Stimulated activated CD8-positive, alpha-beta memory T cell treated with anti-CD3 and anti-CD28 coated beads, Interleukin-4, amount 100 ng/mL, for 1 hour (primary cell): ENCODE results near the gene TKT.

Experiments used
- DNase-seq, 2 donors: peaks; one replicate each; pipeline ENCODE4 v3.0.0-alpha.2; 2020; ENCODE audit warnings: low read depth in 2 of 2, low spot score in 1 of 2

The TKT gene

DNA sequence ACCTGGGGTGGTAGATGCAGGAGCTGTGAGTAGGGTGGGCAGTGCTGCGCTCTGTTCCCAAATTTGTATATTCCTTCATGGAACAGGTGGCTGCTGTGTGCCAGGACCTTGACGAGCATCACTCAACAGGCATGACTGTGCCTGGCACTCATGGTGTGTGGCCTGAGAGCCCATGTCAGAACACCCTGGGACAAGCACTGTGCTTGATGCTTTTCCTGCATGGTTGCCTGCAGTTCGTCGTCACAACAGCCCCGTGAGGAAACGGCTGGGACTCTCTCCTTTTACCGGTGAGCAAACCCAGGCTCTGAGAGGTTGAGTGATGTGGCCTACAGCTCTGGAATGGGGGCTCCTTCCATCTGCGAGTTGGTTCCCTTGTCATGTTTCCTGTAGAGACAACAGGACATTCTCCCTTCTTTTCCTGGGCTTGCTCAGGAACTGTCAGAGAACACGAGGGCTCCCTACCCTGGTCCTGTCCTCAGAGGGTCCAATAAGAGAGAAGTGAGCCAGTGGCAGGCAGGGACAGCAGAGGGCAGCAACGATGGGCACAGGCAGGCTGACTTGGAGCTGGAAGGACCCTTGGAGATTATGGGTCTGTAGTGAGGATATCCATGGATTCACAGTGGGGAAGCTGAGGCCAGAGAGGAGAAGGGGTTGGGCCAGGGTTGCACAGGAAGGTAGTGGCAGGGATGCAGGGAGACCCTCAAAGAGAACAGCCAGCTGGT is 57.4 kb downstream of the TKT start:
- no peak for DNase-seq

DNA sequence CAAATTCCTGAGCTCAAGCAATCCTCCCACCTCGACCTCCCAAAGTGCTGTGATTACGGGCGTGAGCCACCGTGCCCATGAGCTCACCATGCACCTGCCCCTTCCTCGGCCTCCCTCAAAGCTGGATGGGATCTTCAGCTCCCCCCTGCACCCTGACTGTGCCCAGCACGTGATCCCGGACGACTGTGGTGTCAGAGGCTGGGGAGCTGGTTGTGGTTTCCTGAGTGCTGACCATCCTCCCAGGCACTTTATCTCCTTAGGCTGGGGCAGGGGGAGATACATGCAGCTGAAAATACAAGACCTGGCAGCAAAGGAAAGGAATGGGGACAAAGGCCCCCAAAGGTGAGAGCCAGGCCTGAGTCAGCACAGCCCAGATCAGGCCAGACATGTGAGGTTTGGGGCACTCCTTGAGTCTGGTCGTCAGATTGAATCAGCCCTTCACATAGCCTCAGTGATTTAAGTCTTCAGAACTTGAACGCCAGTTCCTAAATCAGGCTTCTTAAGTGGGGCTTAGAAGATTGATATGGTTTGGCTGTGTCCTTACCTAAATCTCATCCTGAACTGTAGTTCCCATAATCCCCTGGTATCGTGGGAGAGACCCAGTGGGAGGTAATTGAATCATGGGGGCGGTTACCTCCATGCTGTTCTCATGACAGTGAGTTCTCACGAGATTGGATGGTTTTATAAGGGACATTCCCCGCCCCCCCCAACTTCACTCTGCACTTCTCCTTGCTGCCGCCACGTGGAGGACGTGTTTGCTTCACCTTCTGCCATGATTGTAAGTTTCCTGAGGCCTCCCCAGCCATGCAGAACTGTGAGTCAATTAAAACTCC is 59.0 kb downstream of the TKT start:
- no peak for DNase-seq

DNA sequence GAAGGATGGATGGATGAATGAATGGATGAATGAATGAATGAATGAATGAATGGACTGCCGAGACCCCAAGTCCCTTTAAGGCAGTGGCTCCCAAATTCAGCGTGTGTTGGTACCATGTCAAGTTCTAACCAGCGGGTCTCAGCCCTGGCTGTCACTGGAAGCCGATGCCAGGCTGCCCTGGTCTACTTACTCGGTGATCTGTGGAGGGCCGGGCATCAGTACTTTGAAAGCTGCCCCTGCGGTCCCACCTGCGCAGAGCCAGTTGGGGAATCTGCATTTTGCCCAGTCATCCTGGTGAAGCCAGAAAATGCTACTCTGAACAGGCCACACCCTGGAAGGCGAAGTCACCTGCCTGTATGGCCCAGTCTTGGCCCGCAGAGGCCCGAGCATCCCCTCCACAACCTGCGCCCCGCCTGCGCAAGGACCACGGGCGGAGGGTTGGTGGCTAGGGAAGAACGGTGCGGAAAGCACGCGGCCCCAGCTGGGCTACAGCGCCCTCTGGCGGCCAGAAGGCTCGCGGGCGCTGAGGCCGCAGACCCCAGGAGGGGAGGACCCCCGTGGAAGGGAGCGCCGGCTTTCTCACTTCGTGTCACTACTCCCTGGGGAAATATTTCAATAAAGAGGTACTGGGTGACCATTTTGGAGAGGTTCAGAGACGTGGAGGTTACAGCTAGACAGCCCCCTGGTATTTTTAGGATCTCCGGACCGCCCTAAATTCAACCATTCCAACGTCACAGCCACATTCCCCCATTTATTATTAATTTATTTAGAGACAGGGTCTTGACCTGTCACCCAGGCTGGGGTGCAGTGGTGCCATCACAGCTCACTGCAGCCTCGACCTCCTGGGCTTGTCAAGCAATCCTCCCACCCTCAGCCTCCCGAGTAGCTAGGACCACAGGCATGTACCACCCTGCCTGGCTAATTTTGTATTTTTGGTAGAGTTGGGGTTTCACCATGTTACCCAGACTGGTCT is 59.9 kb downstream of the TKT start:
- peak; percentile 10 to 13 for DNase-seq

DNA sequence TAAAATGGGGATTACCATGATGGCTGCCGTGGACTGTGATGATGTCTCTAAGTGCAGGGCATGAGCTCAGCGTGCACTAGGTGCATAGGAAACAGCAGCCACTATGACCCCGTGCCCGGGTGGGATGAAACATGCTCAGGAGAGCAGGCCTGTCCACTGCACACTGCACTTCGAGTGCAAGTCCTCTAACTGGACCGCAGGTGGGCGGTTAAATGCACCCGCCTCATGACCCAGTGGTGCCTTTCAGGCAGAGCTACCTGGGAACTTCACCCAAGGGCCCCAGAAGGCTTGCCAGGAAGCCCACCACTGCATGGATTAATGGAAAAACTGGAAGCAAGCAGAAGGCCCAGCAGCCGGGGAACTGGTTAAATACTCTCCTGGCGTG is 60.8 kb downstream of the TKT start:
- no peak for DNase-seq

DNA sequence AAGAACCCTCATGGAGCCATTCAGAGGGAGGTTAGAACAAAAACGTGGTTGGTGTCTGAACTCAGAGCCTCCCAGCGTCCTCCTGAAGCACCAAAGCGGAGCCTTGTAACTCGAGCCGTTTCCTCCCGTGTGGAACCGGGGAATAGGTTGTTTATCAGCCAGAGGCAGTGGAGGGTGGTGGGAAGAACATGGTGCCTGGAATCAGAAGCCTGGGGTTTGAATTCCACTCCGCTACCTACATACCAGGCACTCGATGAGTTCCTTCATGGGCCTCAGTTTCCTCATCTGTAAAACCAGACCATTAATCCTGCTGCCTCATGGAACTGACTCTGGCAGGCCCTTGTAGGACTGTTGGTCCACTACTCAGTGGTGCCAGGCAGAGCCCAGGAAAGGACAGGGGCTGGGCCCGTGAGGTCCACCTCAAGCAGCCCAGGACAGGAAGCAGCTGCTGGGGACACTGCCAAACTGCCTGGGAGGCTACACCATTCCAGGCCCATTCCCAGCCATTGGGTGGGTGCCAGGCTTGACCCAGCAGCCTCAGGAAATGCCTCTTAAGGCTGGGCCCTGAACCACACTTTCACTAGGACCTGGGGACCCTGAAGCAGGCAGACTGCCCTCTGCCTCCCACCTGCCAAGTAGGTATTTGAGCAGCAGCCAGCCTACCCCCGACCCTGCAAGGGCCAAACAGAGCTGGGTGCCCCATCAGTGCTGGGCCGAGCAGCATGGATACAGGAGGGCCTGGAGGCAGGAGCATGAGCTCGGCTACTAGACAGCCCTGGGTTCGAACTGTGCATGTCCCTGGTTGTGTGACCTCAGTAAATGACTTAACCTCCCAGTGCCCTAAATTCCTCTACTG is 61.4 kb downstream of the TKT start:
- no peak for DNase-seq

DNA sequence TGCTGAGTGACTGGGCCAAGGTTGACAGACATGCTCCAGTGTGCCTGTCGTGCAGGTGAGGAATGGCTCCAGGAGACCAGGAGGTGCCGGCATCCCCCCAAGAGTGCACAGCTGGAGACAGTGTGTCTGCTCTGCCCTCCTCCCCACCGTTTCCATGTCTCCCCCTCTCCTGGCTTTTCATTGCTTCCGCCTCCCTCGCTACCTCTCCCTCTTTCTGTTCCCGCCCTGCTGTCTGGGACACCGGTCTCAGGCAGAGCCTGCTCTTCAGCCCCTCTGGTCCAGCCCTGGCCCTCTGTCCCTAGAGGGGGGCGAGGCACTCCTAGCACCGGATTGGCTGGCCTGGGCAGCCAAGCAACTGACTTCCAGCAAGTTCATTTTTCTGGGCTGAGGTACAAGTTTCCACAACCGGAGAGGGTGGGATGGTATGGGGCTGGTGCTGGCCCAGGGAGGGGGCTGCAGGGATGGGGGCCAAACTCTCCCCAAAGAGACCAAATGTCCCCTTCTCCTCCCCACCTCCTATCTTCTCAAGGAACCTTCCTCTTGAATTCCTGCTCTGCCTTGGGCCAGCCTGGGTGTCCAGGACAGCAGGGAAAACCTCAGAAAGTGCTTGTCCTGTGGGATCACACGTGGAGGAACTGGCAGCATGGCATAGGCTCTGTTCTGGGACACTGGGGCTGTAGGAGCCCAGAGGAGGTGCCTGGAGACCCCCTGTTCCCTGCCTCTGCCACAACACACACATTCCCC is 62.2 kb downstream of the TKT start:
- DNase-seq, result no peak

DNA sequence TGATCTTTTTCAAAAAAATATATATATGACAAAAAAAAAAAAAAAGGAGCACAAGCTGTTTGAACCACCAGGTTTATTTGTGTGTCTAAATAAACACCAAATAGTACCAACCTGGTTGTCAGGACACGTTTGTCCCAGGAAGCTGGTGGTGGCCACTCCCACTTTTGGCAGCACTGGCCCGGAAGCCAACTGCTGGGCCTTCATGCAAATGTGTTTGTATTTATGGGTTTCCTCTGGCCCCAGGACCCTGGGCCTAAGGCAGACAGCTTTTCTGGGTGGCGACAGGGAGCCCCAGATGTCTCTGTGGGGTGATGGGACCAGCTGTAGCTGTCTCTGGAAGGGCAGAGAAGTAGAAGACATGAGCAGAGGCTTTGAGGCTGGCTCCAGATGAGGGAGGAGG is 63.2 kb downstream of the TKT start:
- DNase-seq, result no peak

DNA sequence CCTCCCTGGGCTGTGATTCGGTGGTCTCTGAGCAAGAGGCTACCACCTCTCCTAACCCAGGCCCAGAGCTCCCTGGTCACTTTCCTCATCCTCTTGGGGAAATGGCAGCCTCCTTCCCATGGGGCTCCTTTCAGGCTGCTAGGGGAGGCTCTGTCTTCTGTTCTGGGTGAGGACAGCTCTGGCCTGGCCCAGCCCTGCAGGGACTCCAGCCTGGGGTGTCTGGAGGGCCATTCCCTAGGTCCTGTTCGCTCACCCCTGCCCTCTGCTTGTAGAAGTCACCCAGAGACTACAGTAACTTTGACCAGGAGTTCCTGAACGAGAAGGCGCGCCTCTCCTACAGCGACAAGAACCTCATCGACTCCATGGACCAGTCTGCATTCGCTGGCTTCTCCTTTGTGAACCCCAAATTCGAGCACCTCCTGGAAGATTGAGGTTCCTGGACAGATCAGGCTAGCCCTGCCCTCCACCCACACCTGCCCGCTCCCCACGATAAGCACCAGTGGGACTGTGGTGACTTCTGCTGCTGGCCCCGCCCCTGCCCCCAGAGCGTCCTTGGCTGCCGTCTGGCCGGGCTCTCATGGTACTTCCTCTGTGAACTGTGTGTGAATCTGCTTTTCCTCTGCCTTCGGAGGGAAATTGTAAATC is 63.9 kb downstream of the TKT start:
- no peak for DNase-seq

DNA sequence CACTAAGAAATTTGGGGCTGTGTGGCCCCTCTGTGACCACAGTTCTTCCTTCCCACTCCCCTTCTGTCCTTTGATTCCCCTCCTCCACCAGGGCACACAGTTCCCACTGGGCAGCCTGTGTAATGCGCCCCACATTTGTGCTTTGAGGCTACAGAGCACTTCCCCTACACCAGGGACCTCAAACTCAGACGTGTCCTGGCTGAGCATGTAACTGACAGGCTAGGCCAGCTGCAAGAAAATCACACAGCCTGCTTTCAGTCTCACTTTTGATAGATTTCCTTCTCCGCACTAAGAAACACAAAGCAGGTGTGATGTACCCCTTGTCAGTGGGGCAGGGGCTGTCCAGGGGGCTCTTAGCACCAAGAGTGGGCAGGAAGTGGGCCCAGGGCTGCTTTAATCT is 65.2 kb downstream of the TKT start:
- no peak for DNase-seq

DNA sequence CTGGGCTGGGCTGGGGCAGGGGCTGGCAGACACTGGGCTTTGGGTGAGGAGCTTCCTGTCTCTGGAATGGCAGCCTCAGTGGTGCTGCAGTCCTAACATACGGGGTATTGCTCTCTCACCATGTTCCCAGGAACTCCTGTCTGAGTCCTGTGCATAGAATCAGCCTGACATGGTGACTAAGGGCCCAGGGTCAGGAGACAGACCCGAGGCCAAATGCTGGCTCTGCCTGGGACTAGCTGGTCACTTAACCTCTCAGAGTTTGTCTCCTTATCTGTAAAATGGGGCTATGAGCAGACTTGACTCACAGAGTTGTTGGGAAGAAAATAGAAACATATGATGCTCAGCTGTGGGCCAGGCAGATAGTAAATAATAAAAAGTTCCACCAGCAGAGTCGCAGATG is 66.5 kb downstream of the TKT start:
- no peak for DNase-seq

DNA sequence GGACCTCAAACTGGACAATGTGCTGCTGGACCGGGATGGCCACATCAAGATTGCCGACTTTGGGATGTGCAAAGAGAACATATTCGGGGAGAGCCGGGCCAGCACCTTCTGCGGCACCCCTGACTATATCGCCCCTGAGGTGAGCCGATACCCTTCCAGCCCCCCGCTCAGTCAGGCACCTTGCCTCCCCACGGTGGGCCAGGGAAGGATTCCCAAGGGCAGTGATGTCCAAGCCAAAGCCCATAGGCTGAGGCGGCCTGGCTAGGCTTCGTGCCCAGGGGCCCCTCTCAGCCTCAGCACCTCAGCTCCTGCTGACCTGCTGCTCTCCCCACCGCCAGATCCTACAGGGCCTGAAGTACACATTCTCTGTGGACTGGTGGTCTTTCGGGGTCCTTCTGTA is 67.1 kb downstream of the TKT start:
- no peak for DNase-seq

DNA sequence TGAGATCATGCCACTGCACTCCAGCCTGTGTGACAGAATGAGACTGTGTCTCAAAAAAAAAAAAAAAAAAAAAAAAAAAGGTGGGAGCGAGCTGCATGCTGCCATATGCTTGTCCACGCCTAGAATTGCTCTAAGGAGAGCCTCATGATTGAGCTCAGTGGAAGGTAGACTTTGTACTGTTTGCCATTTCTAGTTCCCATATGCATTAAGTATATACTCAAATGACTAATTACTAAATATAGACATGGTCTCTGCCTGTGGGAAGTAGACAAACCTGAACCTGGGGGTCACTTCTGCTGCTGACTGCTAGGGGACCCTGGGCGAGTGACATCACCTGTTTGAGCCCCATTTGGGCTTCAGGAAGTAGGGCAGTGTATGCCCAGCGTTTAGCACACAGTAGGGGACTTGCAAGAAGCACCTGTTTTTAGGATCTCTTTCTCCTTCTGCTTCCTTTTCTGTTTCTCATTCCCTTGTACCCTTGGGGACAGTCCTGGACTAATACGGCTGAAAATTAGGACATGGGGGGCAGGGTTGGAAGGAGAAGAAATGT is 67.6 kb downstream of the TKT start:
- DNase-seq, result no peak

DNA sequence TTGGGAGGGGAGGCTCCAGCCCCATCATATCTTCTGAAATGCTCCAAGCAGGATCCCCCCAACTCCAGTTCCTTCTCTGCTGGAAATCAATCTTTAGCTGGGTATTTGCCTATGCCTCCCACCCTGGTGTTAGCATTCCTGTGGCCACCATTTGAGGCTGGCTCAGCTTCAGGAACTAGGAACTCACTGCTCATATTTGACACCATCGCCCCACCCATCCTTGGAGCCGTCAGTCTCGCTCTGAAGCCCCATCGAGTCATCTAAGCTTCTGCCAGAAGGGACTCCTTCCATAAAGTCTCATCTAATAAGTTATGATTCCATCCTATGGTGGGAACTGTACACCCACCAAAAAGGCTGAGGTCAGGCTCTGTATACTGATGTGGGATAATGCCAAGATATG is 68.4 kb downstream of the TKT start:
- no peak for DNase-seq

DNA sequence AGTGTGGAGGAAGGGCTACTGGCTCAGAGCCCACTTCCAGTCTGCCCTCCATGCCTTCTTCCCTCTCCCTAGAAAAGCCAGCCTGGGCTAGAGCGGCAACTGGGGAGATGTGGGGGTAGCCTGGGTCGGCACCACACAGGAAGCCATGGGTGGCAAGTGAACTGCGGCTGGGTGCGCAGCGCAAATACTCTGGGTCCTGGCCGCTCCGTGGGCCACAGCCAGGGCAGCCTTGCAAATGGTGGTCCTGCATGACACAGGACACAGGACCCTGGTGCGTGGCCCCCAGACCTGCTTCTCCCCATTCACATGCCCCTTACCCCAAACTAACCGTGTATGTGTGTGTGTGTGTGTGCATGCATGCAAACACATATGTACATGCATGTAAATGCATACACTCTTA is 69.1 kb downstream of the TKT start:
- no peak for DNase-seq

DNA sequence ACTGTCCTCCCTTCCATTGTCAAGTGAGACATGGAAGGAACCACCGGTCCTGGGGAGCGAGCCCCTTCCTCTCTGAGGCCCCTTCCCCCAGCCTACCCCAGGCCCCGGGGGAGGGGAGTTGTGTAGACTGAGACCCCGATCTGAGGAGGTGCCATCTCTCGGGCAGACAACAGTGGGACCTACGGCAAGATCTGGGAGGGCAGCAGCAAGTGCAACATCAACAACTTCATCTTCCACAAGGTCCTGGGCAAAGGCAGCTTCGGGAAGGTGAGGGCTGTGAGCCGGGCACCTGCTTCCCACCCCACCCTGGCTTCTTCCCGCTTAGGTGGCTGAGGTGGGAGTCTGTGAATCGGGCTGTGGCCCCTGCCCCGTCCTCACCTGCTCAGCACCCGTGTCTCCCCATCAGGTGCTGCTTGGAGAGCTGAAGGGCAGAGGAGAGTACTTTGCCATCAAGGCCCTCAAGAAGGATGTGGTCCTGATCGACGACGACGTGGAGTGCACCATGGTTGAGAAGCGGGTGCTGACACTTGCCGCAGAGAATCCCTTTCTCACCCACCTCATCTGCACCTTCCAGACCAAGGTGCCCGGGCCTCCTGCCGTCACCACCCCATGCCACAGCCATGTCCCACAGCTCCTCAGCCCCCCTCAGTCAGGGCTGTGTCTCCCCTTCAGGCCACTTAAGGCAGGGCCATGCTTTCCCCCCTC is 69.9 kb downstream of the TKT start:
- no peak for DNase-seq

DNA sequence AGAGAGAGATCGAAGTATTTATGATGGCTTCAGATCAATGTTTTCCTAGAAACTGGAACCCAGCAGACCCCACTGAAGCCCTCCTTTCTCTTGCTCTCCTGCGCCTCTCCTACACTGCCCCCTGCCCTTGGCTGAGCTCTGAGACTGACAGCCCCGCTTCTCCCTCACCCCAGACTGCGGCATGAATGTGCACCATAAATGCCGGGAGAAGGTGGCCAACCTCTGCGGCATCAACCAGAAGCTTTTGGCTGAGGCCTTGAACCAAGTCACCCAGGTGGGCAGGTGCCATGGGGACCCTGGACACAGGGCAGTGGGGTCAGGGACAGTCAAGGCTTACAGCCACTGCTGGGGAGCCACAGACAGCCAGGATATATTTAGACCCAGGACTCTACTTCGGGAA is 71.1 kb downstream of the TKT start:
- no peak for DNase-seq

DNA sequence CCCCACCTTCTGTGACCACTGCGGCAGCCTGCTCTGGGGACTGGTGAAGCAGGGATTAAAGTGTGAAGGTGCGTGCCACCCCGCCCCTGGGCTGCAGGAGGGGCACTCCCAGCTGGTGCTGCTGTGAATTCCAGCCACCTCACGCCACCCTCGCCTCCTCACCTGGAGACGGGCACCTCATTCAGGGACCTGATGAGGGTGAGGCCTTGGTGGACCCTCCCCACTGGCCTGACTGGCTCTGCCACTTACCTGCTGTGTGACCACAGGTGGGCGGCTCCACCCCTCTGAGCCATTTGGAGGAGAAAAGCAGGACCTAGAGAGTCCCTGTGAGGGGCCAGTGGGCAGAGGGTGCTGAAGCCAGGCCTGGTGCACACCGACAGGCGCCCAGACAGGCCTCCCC is 72.3 kb downstream of the TKT start:
- no peak for DNase-seq

DNA sequence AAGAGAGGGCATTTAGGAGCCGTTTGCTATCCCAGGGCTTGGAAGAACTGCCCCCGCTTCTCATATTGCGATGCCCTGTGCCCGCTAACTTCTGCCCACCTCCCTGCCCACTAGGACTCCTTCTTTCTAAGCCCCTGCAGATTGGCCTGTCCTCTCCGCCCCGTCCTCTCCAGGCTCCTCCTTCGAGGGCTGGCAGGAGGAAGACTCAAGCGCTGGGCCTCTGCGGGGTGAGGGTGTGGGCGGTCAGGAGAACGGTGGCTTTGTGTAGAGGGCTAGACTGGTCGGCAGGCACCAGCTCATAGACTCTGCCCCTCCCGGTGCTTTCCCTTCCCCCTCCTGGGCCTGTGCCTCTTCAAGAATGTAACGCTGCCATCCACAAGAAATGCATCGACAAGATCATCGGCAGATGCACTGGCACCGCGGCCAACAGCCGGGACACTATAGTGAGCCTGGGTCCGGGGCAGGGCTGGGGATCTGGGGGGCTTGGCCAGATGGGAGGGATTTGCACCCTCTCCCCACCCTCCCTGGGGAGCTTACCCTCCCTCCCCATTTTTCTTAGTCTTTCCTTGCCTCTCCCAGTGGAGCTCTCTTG is 73.0 kb downstream of the TKT start:
- DNase-seq, result no peak
